Embryonic facial prominence (tissue), 1 donor: ENCODE results near the gene BPIFB2.
"Not testable (repeated sequence)": the region's sequence is repeated elsewhere in the genome, so short reads cannot be mapped to it uniquely, and the experiment has no call there.

Experiments
- DNase-seq: peaks from one replicate; pipeline ENCODE4 v3.0.0-alpha.2; 2016; ENCODE audit errors: extremely low spot score

Gene BPIFB2

DNA sequence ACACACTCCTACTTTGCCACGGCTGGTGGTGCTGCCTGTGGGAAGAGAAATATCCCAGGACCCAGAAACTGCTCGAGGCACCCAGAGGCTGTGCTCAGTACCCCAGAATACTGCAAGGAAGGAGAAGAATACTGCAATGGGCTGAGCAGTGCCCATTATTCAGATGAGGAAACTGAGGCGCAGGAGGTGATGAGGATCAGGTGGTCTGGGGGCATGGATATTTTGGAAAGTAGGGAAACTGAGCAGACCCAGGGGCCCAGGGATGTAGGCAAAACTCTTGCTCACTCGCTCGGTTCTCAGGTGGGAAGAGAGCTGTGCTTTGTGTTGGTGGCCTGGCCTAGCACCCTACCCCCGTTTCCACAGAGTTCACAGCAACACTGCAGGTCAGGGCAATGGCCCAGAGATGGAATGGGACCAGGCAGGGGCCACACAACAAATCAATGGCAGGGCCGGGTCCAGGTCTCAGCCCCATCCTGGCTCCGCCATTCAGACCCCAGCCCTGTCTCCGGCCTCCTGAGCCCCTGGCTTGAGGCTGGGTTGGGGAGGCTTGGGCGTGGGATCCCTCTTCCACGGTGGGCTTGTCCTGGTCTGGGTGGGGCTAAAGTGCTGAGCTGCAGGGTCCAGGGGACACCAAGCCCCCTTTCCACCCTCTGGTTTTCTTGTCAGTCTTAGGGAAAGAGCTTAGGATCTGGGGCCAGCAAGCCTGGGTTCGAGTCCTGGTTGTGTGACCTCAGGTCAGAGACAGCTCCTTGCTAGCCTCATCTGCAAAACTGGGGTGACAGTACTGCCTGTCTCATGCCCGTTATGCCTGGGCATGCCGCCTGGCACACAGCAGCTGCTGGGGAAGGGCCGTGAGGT lies 37.2 kb upstream of the BPIFB2 start:
- no peak for DNase-seq

GRCh38 chr20:32970973-32971300 lies 36.6 kb upstream of the BPIFB2 start:
- DNase-seq = no peak

DNA sequence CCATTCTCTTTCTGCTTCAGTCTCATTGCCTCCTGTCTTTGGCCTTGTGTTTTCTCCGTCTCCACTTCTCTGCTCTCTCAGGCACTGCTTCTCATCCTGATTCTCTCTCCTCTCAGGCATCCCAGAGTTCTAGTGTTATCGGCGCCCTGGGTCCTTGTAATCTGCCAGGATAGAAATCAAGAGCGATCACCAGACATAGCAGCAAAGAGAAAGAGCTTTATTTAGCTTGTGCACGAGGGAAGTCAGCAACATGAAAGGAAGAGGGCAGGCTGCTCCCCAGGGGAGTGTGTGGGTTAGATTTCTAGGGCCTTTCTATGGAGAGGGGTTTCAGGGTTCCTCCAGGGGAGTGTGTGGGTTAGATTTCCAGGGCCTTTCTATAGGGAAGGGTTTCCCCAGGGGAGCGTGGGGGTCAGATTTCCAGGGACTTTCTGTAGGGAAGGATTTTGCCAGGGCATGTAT lies 35.8 kb upstream of the BPIFB2 start:
- no peak for DNase-seq

- no peak for DNase-seq
Measured at GRCh38 chr20:32972181-32973076, 35.1 kb upstream of the BPIFB2 start.

GRCh38 chr20:32973077-32973717 lies 34.3 kb upstream of the BPIFB2 start:
- no peak for DNase-seq

DNA sequence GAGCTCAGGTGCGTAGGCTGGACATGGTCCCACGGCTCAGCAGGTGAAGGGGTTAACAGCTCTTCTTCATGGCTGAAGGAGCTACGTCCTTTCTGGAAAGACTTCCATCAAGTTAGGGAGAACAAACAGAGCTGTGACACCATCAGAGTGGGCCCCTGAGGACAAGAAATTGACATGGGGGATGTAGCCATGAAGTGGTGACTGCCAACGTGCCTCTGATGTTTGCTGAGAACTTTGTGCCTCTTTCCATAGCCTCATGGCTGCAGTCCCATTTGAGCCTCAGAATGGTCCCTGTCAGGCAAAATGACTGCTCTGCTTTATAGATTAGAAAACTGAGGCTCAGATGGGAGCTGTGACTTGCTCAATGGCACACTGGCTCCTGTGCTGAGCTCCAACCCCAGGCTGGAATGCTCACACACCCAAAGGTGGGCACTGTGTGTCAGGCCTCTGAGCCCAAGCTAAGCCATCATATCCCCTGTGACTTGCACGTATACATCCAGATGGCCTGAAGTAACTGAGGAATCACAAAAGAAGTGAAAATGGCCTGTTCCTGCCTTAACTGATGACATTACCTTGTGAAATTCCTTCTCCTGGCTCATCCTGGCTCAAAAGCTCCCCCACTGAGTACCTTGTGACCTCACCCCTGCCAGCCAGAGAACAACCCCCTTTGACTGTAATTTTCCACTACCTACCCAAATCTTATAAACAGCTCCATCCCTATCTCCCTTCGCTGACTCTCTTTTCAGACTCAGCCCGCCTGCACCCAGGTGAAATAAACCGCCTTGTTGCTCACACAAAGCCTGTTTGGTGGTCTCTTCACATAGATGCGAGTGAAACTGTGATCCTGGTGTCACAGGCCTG lies 33.1 kb upstream of the BPIFB2 start:
- not testable (repeated sequence) for DNase-seq

- DNase-seq = not testable (repeated sequence)
Measured at GRCh38 chr20:32975121-32975520, 32.4 kb upstream of the BPIFB2 start.

DNA sequence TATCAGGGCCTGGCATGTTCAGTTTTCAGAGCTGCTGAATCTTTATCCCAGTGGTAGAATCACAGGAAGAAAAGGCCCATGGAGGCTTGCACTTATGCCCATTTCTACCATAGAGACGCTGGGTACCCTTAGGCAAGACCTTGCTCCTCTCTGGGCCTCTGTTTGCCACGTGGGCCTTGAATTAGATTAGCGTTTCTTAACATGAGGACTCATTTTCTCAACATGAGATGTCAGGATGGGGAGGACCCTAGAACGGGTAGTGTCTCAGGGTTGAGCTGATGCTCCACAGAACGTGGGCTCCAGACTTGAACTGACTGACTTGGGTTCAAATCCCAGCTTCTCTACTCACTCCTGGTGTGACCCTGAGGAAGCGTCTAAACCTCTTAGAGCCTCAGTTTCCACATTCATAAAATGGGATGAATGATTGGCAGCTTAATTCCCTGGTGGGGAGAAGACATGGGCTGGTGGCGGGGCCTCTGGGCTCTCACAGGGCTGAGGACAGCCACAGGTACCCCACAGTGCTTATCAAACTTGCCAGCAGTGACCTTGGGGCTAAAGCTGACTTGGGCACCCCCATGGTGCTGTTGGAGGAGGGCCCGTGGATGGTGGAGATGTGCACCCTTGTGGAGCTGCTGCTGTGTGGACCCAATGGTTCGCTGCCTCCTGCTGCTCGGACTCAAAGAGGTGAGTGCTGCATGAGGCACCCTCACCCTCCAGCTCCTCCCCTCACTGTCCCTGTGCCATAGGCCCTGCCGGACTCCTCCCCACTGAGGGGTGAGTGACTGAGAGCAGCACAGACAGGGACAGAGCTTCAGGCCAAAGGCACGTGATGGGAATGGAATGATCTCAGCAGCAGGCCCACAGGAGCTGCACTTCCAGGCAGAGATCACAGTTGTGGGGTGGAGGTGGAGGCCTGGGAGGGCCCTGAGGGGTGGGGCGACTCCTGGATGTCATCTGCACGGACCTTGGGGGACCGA lies 31.5 kb upstream of the BPIFB2 start:
- DNase-seq = no peak

GRCh38 chr20:32976746-32977145 lies 30.8 kb upstream of the BPIFB2 start:
- no peak for DNase-seq

DNA sequence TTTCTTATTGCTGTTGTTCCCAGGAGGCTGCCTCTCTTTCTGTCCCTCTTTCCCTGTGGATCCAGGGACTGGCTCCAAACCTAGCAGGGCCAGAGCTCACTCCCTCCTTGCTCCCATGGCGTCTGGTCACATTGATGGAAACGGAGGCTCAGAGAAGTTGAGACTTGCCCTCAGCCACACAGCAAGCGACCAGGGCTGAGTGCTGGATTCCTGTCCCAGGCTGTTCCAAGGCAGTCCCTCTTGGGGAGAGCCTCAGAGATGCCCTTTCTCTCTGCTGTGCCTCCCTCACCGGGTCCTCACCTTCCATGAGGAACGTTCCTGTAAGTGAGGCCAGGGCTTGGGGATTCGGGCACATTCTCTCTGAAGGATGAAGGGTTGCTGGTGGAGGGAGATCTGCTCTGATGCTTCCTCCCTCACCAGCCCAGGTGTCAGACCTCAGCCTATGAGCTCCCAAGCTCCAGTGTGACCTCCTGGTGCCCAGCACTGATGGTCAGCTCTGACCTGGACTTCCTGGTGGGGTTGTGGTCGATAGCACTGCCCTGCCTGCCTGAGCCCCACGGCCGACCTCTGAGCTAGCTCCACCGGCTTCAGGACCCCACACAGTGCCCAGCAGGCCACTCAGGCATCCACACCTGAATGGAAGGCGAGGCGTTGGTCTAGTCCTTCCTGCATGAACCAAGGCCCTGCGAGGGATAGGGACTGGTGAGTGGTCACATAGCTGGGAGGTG lies 30.1 kb upstream of the BPIFB2 start:
- DNase-seq = no peak

- no peak for DNase-seq
Measured at GRCh38 chr20:32978009-32978335, 29.5 kb upstream of the BPIFB2 start.

DNA sequence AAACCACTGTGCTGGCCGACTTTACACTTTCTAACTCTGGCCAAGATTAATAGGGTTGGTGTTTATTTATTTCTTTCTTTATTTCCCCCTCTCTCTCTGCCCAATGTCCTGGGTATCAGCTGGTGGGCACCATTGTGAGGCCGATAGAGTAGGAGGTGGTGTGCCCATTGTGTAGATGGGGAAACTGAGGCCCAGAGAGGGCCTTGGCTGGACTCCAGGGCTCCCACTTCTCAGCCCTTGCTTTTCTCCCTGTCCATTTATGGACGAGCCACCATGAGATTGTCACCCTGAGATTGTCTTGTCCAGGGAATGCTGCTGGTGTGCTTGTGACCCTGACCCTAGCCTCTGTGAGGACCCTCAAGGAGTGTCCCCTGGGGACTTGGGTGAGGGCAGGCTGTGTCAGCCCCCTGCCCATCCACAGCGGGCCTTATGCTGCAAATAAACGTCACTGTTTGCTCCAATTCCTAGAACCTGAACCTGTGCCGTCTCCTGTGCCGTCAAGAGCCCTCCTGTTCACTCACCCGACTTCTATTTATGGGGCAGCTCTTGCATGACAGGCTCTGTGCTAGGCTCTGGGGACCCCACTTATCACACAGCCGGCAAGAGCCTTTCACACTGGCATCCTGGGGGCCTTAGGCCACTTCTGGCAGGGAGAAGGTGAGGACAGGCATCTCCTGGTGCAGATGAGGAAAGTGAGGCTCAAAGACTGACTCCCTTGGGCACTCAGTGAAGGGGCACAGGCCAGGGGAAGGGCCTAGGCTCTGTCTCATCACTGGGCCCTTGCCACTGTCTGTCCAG lies 28.1 kb upstream of the BPIFB2 start:
- DNase-seq = no peak

DNA sequence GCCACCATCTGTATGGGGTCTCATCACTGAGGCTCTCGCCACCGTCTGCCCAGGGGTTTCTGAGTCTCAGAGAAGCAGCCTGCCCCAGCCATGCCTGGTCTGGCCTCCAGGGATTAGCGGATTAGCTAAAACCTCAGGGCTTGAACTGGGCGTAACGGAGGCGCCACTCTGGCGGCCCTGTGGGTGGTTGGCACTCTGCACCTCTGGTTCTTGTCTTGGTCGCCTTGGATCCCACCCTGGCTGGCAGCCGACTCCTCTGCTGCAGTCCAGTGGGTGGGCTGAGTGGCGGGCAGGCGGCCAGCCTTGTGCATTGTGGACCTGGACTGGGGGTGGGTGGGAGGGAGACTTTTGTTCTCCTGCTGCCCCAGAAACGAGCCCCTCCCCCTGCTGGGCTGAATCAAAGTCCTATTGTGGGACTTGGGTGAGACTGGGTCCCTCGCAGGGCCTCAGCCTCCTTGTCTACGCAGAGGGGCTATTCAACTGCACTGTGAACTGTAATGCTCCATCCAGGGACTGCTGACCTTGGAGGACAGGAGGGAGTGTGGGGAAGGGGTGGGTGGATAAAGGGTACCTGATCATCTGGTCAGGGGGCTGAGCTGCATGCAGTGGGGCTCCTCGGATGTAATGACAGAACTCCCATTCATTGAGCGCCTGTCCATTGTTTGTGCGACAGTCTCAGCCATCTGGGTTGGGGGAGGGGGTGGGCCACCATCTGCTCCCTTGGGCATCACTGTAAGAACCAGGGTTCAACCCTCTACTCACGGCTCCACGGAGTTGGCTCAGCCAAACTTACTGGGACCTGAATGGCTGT lies 27.2 kb upstream of the BPIFB2 start:
- no peak for DNase-seq

GRCh38 chr20:32980990-32981389 lies 26.5 kb upstream of the BPIFB2 start:
- DNase-seq = no peak

DNA sequence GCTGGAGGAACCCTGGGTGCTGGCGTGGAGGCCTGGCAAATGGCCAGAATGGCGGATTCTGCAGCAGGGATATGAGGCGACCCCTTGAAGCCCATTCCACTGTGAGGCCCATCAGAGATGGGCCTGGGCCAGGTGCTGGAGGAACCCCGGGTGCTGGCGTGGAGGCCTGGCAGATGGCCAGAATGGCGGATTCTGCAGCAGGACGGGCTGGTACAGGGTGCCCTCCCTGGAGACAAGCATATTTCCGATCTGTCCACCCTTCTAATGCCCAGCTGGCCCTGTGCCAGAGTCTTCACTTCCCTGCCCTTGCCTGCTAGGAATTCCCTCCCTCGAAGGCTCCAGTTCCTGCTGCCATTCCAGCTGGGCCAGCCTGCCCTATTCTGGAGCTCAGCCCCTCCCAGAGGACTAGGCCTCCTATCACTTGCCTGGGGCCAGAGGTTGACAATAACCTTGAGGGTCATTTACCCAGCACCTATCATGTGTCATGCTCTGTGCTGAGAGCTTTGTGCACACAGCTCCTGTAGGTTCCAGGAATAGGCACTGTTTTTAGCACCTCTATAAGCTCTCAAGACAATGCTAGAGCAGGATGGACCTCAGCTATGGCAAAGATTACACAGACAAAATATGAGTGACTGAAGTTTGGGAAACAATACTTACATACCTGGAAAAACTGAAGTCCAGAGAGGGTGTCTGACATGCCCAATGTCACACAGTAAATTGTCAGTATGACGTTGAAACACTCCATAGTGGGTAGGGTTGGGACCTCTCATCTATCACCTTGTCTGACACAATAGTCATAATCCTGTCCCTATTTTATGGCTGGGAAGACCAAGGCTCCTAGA lies 24.7 kb upstream of the BPIFB2 start:
- no peak for DNase-seq

- no peak for DNase-seq
Measured at GRCh38 chr20:32983459-32984112, 23.9 kb upstream of the BPIFB2 start.
